ENCODE data around the gene MCU.

GRCh38 chr10:72888151-72888638, 196.3 kb downstream of the MCU start:
- TF ChIP-seq CTCF (IDR thresholded peaks at IDR 0.05; ENCODE audit: low read depth, low read length), result no peak
- TF ChIP-seq POLR2A (IDR thresholded peaks at IDR 0.05; ENCODE audit: extremely low read depth, insufficient read length), result no peak
- TF ChIP-seq MYC (IDR thresholded peaks at IDR 0.05; ENCODE audit: low read depth, low read length), result no peak
- no peak for TF ChIP-seq MAX (IDR thresholded peaks at IDR 0.05; ENCODE audit: low read depth, low read length)
